ENCODE measurements around the gene ISL2. TPM values are rescaled to one million over a fixed set of nuclear protein-coding genes. Genes with fewer than 3 reads are reported as not detected.

The ISL2 gene
- total RNA-seq, 4 donors from 2014 or later: 1.8 to 5.1 (median 4.2) TPM

DNA sequence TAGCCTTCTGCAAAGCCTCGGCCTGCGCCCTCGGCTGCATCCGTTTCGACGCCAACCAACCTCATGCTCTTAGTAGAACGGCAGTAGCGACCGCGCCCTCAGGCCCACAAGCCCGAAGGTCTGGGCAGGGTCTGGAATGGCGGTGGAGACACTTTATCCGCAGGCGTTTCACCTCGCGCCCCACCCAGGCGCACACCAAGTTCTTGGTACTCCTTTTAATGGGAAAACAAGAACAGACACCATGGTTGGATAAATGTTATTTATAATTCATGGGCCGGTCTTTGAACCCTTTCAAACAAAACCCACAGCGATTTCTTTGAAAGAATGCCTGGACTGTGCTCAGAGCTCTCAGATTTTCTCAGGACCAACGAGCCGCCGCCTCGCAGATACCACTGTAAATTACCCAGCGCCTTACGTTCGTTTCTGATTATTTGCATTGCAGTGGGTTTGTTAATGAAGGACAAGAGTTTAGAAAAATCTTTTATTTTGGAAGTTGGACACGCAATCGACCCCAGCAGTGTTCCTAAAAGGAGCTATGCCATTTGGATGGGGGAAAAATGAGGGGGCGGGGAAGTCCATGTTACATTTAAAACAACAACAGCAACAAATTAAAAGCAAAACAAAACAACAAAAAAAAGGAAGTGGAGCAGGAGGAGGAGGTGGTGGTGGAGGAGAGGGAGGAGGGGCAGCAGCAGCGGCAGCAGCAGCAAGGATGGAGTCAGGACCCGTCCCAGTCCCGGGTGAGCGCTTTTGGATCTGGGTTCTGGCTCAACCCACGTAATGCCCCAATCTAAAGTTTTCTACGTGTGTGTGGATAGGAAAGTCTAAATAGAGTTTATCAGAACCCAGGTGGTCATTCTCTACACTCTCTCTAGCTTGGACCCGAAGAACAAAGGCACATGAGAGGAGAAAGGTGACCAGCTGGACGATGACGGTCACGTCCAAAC lies 993 bp upstream of the ISL2 start:
- DNase-seq (ENCODE audit: extremely low spot score): no peak
- TF ChIP-seq POLR2A (IDR thresholded peaks at IDR 0.05; ENCODE audit: low read depth) (no peak), POLR2AphosphoS5 (IDR thresholded peaks at IDR 0.05) (no peak), EP300 (IDR thresholded peaks at IDR 0.05) (no peak)
- TF ChIP-seq, protein P1, sequence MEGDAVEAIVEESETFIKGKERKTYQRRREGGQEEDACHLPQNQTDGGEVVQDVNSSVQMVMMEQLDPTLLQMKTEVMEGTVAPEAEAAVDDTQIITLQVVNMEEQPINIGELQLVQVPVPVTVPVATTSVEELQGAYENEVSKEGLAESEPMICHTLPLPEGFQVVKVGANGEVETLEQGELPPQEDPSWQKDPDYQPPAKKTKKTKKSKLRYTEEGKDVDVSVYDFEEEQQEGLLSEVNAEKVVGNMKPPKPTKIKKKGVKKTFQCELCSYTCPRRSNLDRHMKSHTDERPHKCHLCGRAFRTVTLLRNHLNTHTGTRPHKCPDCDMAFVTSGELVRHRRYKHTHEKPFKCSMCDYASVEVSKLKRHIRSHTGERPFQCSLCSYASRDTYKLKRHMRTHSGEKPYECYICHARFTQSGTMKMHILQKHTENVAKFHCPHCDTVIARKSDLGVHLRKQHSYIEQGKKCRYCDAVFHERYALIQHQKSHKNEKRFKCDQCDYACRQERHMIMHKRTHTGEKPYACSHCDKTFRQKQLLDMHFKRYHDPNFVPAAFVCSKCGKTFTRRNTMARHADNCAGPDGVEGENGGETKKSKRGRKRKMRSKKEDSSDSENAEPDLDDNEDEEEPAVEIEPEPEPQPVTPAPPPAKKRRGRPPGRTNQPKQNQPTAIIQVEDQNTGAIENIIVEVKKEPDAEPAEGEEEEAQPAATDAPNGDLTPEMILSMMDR (IDR thresholded peaks at IDR 0.05): no peak
- no peaks in the 10 kb centered on the region for H3K9me3 ChIP-seq
- H3K4me1 ChIP-seq: peaks cover 37 to 55% (median 54%) of the 10 kb centered on the region in 4 donors
- peak overlapping the region; percentile 52 to 68 (median 57) for H3K4me3 ChIP-seq
- 17% methylated on average over 39 of the region's 39 CpGs for WGBS
- H3K27me3 ChIP-seq: peaks cover 0 to 75% (median 2%) of the 10 kb centered on the region in 4 donors
- H3K36me3 ChIP-seq: peaks cover 0 to 5% (median 0%) of the 10 kb centered on the region in 4 donors
- peak overlapping the region; percentile 78 to 82 (median 80) for H3K27ac ChIP-seq (replicated peaks in 1 of 4)
- intact Hi-C loops (cut with DNase I): no loop called here

- peak overlapping the region; percentile 78 to 82 (median 80) for H3K27ac ChIP-seq (replicated peaks in 1 of 4)
- H3K36me3 ChIP-seq: peaks cover 0 to 20% (median 7%) of the 10 kb centered on the region in 4 donors
- H3K9me3 ChIP-seq: no peaks in the 10 kb centered on the region
- intact Hi-C loops (cut with DNase I): no loop called here
- no peak for DNase-seq (ENCODE audit: extremely low spot score)
- H3K27me3 ChIP-seq: peaks cover 0 to 91% (median 3%) of the 10 kb centered on the region in 4 donors
- TF ChIP-seq, protein P1 (IDR thresholded peaks at IDR 0.05): no peak
- TF ChIP-seq POLR2AphosphoS5 (IDR thresholded peaks at IDR 0.05) (no peak), POLR2A (IDR thresholded peaks at IDR 0.05; ENCODE audit: low read depth) (no peak), EP300 (IDR thresholded peaks at IDR 0.05) (no peak)
- H3K4me3 ChIP-seq: peak overlapping the region; percentile 52 to 68 (median 57)
- 5% methylated on average over 23 of the region's 25 CpGs for WGBS
- H3K4me1 ChIP-seq: peaks cover 53 to 71% (median 68%) of the 10 kb centered on the region in 4 donors
Measured at GRCh38 chr15:76337059-76337695, 604 bp downstream of the ISL2 start.

GRCh38 chr15:76337696-76338485 lies 1.3 kb downstream of the ISL2 start:
- Histone ChIP-seq H3K4me3 (peak overlapping the region; percentile 52 to 68 (median 57)), H3K36me3 (peaks cover 0 to 26% (median 10%) of the 10 kb centered on the region in 4 donors), H3K27me3 (peaks cover 0 to 99% (median 6%) of the 10 kb centered on the region in 4 donors), H3K4me1 (peaks cover 61 to 78% (median 75%) of the 10 kb centered on the region in 4 donors), H3K27ac (replicated peaks in 1 of 4) (peak overlapping the region; percentile 78 to 82 (median 80)), H3K9me3 (no peaks in the 10 kb centered on the region)
- no peak for DNase-seq (ENCODE audit: extremely low spot score)
- 8% methylated on average over 15 of the region's 89 CpGs for WGBS
- intact Hi-C loops (cut with DNase I): no loop called here
- no peak for TF ChIP-seq POLR2A (IDR thresholded peaks at IDR 0.05; ENCODE audit: low read depth)
- peak in 1 of 2 donors; percentile 1 for TF ChIP-seq POLR2AphosphoS5 (IDR thresholded peaks at IDR 0.05)
- no peak for TF ChIP-seq EP300 (IDR thresholded peaks at IDR 0.05)
- TF ChIP-seq, protein P1 (IDR thresholded peaks at IDR 0.05): peak in 1 of 3 experiments; percentile 4

- 49% methylated on average over 11 of the region's 26 CpGs for WGBS
- Histone ChIP-seq H3K27ac (replicated peaks in 1 of 4) (peak overlapping the region; percentile 78 to 82 (median 80)), H3K4me1 (peaks cover 63 to 79% (median 78%) of the 10 kb centered on the region in 4 donors), H3K27me3 (peaks cover 0 to 100% (median 8%) of the 10 kb centered on the region in 4 donors), H3K9me3 (no peaks in the 10 kb centered on the region), H3K4me3 (peak overlapping the region; percentile 52 to 68 (median 57)), H3K36me3 (peaks cover 0 to 26% (median 11%) of the 10 kb centered on the region in 4 donors)
- intact Hi-C loops (cut with DNase I): no loop called here
- TF ChIP-seq, protein P1 (IDR thresholded peaks at IDR 0.05): no peak
- TF ChIP-seq POLR2A (IDR thresholded peaks at IDR 0.05; ENCODE audit: low read depth) (no peak), POLR2AphosphoS5 (IDR thresholded peaks at IDR 0.05) (no peak), EP300 (IDR thresholded peaks at IDR 0.05) (no peak)
- no peak for DNase-seq (ENCODE audit: extremely low spot score)
Measured at GRCh38 chr15:76338486-76339304, 2.1 kb downstream of the ISL2 start.
